H1 (cell line): ENCODE results near the gene RCC1. TPM values are rescaled to one million over a fixed set of nuclear protein-coding genes. Genes with fewer than 3 reads are reported as not detected.

Source experiments
- BRCA1 ChIP-seq: IDR thresholded peaks from 2 replicates; pipeline ENCODE4 v1.6.1; 2012; ENCODE audit warnings: low read depth, low read length, improper control_type of control experiment
- CREB1 ChIP-seq: IDR thresholded peaks from 2 replicates; pipeline ENCODE4 v1.6.1; 2012; ENCODE audit warnings: inconsistent platforms
- EGR1 ChIP-seq: IDR thresholded peaks from 2 replicates; pipeline ENCODE4 v1.6.1; 2011; ENCODE audit warnings: low read depth, low read length, borderline replicate concordance
- EP300 ChIP-seq, 2 experiments: IDR thresholded peaks; 1 replicate in 1 of 2; 2 replicates in 1 of 2; pipeline ENCODE4 v1.6.1; 2011 to 2012; ENCODE audit warnings: low read depth in 2 of 2, low read length in 2 of 2, mild to moderate bottlenecking in 2 of 2, borderline replicate concordance in 1 of 2, inconsistent platforms in 1 of 2, moderate library complexity in 1 of 2
- GTF2F1 ChIP-seq: IDR thresholded peaks from 2 replicates; pipeline ENCODE4 v1.6.1; 2012; ENCODE audit warnings: low read depth, low read length, improper control_type of control experiment, borderline replicate concordance
- HDAC2 ChIP-seq, 2 experiments: fragments of 300-600 bp in 1 of 2; sonication (generic) in 1 of 2; IDR thresholded peaks; 2 replicates each; pipeline ENCODE4 v1.6.1; 2011 to 2012; ENCODE audit warnings: low read depth in 2 of 2, low read length in 2 of 2, mild to moderate bottlenecking in 2 of 2, moderate library complexity in 2 of 2, borderline replicate concordance in 1 of 2, inconsistent platforms in 1 of 2
- JUND ChIP-seq: IDR thresholded peaks from 2 replicates; pipeline ENCODE4 v1.6.1; 2011; ENCODE audit warnings: mild to moderate bottlenecking, improper control_type of control experiment, low read length
- NRF1 ChIP-seq: IDR thresholded peaks from 2 replicates; pipeline ENCODE4 v1.6.1; 2011; ENCODE audit warnings: mild to moderate bottlenecking, low read depth, low read length, improper control_type of control experiment
- POLR2A ChIP-seq, 2 experiments: IDR thresholded peaks; 1 replicate in 1 of 2; 2 replicates in 1 of 2; pipeline ENCODE4 v1.6.1; 2011; ENCODE audit warnings: low read depth in 2 of 2, low read length in 2 of 2, mild to moderate bottlenecking in 2 of 2; ENCODE audit errors: control extremely low read depth in 1 of 2
- POLR2AphosphoS5 ChIP-seq: IDR thresholded peaks from 2 replicates; pipeline ENCODE4 v1.6.1; 2011; ENCODE audit warnings: low read depth, low read length
- RBBP5 ChIP-seq: IDR thresholded peaks from 2 replicates; pipeline ENCODE4 v1.7.1; 2012; ENCODE audit warnings: low read depth, mild to moderate bottlenecking, inconsistent platforms, low read length, moderate library complexity, borderline replicate concordance
- SIN3A ChIP-seq, 2 experiments: IDR thresholded peaks in 1 of 2; conservative IDR thresholded peaks in 1 of 2; 2 replicates each; pipeline ENCODE4 v1.6.1; 2011 to 2012; ENCODE audit warnings: low read length in 2 of 2, improper control_type of control experiment in 1 of 2, low read depth in 1 of 2, mild to moderate bottlenecking in 1 of 2
- TAF1 ChIP-seq: IDR thresholded peaks from 2 replicates; pipeline ENCODE4 v1.6.1; 2011; ENCODE audit warnings: mild to moderate bottlenecking, low read depth, low read length
- TAF7 ChIP-seq: optimal IDR thresholded peaks from 2 replicates; pipeline ENCODE3; 2011; ENCODE audit warnings: low read depth, mild to moderate bottlenecking, inconsistent platforms, low read length, moderate library complexity, borderline replicate concordance
- TBP ChIP-seq: IDR thresholded peaks from 2 replicates; pipeline ENCODE4 v1.6.1; 2011; ENCODE audit warnings: low read depth, low read length, improper control_type of control experiment
- TCF12 ChIP-seq: IDR thresholded peaks from 2 replicates; pipeline ENCODE4 v1.6.1; 2011; ENCODE audit warnings: low read depth, mild to moderate bottlenecking, low read length
- polyA plus RNA-seq, 7 experiments: library from polyadenylated mRNA; depleted of rRNA in 3 of 7; stranded (reverse) in 5 of 7; unstranded in 2 of 7; fragments of >200 nt in 5 of 7; fragments of 200-250 nt in 2 of 7; gene quantifications; 1 replicate in 5 of 7; 2 replicates in 1 of 7; 4 replicates in 1 of 7; pipeline versions ENCODE4 v1.2.1 to v1.2.3, GENCODE V29; 2011 to 2013; ENCODE audit warnings: missing spikeins in 2 of 7, mixed read lengths in 2 of 7
- total RNA-seq: library from RNA; stranded (reverse); fragmentation: NEBNext Ultra II Directional; extraction: Animal tissue kit (Norgen Biotek cat#: 25700); gene quantifications from 2 replicates; pipeline ENCODE4 v1.2.1, GENCODE V29; 2021
- TF ChIP-seq, protein P1 (sequence below): IDR thresholded peaks from 2 replicates; pipeline ENCODE4 v1.6.1; 2011; ENCODE audit warnings: low read length, improper control_type of control experiment
- TF ChIP-seq, protein P2 (sequence below): IDR thresholded peaks from 2 replicates; pipeline ENCODE4 v1.6.1; 2012; ENCODE audit warnings: inconsistent platforms
- TF ChIP-seq, protein P3 (sequence below), 3 experiments: IDR thresholded peaks; 1 replicate in 2 of 3; 2 replicates in 1 of 3; pipeline versions ENCODE4 v1.5.1 to v1.6.1; 2011; ENCODE audit warnings: low read length in 3 of 3, mild to moderate bottlenecking in 3 of 3, inconsistent platforms in 2 of 3, low read depth in 1 of 3, moderate library complexity in 1 of 3; ENCODE audit not compliant: insufficient read depth in 1 of 3; ENCODE audit errors: control extremely low read depth in 1 of 3

Gene RCC1
- total and polyA plus RNA-seq, 2 of the 8 experiments (the other 6 are each of a cell fraction or from before 2014, with no cell fraction given) = 48.5 to 98.4 TPM

DNA sequence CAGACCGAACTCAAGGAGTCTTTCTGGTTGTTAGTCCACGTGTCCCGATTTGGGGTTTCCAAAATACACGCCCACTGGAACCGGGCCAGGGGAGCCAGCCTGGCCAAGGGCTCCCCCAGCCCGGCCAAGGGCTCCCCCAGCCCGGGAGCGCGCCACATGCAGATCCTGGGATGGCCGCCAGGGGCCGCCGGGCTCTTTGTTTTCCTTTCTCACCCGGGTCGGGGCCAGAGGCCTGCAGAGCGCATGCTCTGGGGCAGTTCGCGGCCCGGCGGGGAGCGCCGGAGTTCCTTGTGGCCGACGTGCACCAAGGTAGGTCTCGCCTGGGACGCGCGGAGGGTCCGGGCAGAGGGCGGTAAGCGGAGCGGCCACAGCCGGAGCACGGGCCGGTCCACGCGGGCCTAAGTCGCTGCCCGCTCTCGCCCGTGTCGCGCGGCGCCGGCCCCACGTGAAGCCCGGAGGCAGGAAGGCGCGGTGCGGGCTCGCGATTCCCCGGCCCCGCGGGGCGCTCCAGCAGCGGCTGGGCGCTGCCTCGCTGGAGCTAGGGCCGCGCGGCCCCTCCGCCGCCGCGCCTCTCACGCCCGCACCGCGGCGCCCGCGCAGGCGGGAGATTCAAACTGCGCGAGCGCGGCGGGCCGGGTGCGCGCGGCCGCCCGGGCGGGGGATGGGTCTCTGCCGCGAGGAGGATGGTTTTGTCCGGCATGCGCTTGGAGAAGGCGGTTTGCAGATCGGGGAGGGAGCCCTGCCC, 12.3 kb downstream of the RCC1 start (continued):
- TF ChIP-seq POLR2AphosphoS5 (peak; percentile 82), SIN3A (conservative IDR thresholded peaks at IDR 0.05 in 1 of 2, IDR thresholded peaks at IDR 0.05 in 1 of 2; ENCODE audit: low read depth in 1 of 2, low read length in 2 of 2) (peak in 1 of 2 experiments; percentile 82; a peak in 2 of 4 replicates), JUND (peak; percentile 55; the same call in 1 of the 2 replicates), HDAC2 (IDR thresholded peaks at IDR 0.05; ENCODE audit: borderline replicate concordance in 1 of 2, low read depth in 2 of 2, low read length in 2 of 2) (0 out of 4 replicates have a peak, but pooled peaks of 1 of the 2 experiments have one; percentile 45), NRF1 (peak; percentile 83), TCF12 (no peak), TAF1 (peak; percentile 91), GTF2F1 (peak; percentile 16; the same call in 1 of the 2 replicates), TAF7 (peak; percentile 75), EP300 (IDR thresholded peaks at IDR 0.05; ENCODE audit: borderline replicate concordance in 1 of 2, low read depth in 2 of 2, low read length in 2 of 2) (peak in 1 of 2 experiments; percentile 43; a peak in 1 of 3 replicates), TBP (peak; percentile 86), BRCA1 (no peak), POLR2A (IDR thresholded peaks at IDR 0.05; ENCODE audit: control extremely low read depth in 1 of 2, low read depth in 2 of 2, low read length in 2 of 2) (peak; percentile 82 to 84; a peak in 2 of 3 replicates), RBBP5 (peak; percentile 44; the same call in 1 of the 2 replicates), CREB1 (0 out of 2 replicates have a peak, but pooled peaks have one; percentile 22), EGR1 (peak; percentile 51; the same call in 1 of the 2 replicates)
- TF ChIP-seq, protein P1, sequence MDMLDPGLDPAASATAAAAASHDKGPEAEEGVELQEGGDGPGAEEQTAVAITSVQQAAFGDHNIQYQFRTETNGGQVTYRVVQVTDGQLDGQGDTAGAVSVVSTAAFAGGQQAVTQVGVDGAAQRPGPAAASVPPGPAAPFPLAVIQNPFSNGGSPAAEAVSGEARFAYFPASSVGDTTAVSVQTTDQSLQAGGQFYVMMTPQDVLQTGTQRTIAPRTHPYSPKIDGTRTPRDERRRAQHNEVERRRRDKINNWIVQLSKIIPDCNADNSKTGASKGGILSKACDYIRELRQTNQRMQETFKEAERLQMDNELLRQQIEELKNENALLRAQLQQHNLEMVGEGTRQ = 0 out of 2 replicates have a peak, but pooled peaks have one; percentile 16
- TF ChIP-seq, protein P2, sequence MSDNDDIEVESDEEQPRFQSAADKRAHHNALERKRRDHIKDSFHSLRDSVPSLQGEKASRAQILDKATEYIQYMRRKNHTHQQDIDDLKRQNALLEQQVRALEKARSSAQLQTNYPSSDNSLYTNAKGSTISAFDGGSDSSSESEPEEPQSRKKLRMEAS = peak; percentile 89
- TF ChIP-seq, protein P3, sequence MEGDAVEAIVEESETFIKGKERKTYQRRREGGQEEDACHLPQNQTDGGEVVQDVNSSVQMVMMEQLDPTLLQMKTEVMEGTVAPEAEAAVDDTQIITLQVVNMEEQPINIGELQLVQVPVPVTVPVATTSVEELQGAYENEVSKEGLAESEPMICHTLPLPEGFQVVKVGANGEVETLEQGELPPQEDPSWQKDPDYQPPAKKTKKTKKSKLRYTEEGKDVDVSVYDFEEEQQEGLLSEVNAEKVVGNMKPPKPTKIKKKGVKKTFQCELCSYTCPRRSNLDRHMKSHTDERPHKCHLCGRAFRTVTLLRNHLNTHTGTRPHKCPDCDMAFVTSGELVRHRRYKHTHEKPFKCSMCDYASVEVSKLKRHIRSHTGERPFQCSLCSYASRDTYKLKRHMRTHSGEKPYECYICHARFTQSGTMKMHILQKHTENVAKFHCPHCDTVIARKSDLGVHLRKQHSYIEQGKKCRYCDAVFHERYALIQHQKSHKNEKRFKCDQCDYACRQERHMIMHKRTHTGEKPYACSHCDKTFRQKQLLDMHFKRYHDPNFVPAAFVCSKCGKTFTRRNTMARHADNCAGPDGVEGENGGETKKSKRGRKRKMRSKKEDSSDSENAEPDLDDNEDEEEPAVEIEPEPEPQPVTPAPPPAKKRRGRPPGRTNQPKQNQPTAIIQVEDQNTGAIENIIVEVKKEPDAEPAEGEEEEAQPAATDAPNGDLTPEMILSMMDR (IDR thresholded peaks at IDR 0.05; ENCODE audit: control extremely low read depth in 1 of 3, insufficient read depth in 1 of 3, low read depth in 1 of 3, low read length in 3 of 3) = peak; percentile 73 to 91 (median 88)
